Colon (tissue), 2 donors: ENCODE data around the gene HCAR1.
"Not testable (repeated sequence)": the region's sequence is repeated elsewhere in the genome, so short reads cannot be mapped to it uniquely, and the experiment has no call there.

Experiments
- FAIRE-seq: peaks from 2 replicates; lab custom pipeline; 2012; peaks lifted over from hg19 to GRCh38; lab: Jason Lieb, UNC
- donor health status: control.
- donor health status: control.

The HCAR1 gene, protein sequence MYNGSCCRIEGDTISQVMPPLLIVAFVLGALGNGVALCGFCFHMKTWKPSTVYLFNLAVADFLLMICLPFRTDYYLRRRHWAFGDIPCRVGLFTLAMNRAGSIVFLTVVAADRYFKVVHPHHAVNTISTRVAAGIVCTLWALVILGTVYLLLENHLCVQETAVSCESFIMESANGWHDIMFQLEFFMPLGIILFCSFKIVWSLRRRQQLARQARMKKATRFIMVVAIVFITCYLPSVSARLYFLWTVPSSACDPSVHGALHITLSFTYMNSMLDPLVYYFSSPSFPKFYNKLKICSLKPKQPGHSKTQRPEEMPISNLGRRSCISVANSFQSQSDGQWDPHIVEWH

GRCh38 chr12:122730215-122731014, at the start of gene HCAR1:
Gene HCAR1 (minus strand): TSS chr12:122730844. CDS start chr12:122730339, 505 bp downstream.
- FAIRE-seq: no peak

- no peak for FAIRE-seq
Observed at GRCh38 chr12:122757568-122757967, 26.9 kb upstream of the HCAR1 start.

- no peak for FAIRE-seq
Observed at GRCh38 chr12:122754790-122755189, 24.1 kb upstream of the HCAR1 start.

GRCh38 chr12:122753319-122753650, 22.6 kb upstream of the HCAR1 start:
- FAIRE-seq: no peak

DNA sequence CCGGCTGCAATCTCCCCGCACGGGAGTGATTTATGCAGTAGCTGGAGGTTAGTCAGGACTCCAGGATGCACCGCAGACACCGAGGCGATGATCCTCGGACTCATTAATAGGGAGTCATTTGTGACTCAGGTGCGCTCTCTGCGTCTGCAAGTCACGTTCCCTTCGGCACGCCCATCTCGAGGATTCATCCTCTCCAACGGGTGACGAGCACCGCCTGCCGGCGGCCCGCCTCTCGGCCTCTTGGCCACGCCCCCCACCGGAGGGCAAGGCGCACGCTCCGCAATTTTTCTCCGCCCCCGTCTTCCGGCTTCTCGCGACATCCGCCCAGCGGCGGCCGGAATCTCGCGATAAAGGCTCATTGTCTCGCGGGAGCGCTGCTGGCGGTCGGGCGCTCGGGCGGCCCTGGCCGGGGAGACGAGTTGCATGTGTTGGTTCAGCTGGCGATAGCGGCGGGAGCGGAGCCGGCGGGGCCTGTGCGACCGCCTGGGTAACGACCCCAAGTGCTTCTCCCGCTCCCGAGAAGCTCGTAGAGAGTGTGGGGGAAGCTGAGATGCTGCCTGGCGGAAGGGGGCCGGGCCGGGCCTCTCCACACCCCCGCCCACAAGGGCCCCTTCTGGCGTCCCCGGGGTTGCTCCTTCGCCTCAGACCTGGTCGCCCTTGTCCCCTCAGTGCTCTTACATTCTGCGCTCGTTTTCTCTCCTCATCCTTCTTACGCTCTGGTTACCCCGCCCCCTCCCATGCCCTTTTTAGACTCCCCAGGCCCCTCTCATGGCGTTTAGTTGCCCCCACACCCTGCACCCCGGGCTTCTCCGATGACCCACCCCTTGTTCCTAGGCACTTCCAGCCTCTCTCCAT, 22.0 kb upstream of the HCAR1 start, which contains the start of gene DENR:
DENR (plus strand) TSS at position 361 of the 855 bp plus-strand sequence. CDS start 878 bp downstream, outside the sequence.
- FAIRE-seq: no peak

GRCh38 chr12:122750781-122751515, 20.3 kb upstream of the HCAR1 start:
- not testable (repeated sequence) for FAIRE-seq

GRCh38 chr12:122749569-122750332, 19.1 kb upstream of the HCAR1 start:
- FAIRE-seq: no peak

DNA sequence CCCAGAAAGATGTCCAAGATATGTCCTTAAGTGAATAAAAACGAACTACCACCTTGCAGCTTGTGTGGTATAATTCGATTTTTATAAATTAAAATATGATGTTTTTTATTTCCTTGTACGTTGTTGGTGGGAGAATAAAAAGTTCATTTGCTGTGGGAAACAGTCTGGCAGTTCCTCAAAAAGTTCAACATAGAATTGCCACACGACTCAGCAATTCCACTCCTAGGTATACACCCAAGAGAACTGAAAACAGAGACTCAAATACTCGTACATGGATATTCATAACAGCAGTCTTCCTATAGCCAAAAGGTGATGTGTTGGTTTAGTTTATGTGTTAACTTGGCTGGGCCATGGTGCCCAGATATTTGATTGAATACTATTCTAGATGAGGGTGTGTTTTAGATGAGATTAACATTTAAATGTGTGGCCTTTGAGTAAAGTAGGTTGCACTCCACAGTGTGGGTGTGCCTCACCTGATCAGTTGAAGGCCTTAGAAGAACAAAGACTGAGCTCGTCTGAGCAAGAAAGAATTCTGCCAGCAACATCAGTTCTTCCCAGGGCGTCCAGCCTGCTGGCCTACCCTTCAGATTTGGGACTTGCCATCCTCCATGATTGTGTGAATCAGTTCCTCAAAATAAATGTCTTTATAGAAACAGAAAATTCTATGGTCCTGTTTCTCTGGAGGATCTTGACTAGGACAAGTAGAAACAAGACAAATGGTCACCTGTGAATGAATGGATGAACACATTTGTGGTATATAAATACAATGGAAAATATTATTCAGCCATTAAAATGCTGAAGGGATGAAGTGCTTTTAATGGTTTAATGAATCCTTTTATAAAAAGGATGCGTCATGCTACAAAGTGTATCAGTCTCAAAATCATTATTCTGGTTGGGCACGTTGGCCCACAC, 16.8 kb upstream of the HCAR1 start:
- FAIRE-seq: no peak

- FAIRE-seq: no peak
Observed at GRCh38 chr12:122743895-122744525, 13.4 kb upstream of the HCAR1 start.

DNA sequence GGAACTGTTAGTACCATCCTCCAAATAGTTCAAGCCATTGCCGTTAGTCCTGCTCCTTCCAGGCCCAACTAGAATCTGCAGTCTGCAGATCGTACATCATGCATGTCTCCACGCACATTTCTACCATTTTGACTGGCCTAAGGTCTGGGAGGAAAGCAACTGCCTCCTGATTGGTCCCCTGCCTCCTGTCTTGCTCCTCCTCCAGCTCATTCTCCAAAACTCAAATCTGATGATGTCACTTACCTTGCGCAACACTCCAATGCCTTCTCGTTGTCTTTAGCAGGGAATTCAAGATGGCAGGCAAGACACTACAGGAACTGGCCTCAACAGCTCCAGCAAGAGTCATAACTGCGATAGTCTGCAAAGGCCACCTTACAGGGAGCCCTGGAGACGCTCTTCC, 9.7 kb upstream of the HCAR1 start:
- FAIRE-seq: no peak

- no peak for FAIRE-seq
Observed at GRCh38 chr12:122738571-122738970, 7.9 kb upstream of the HCAR1 start.

- FAIRE-seq: no peak
Observed at GRCh38 chr12:122732611-122733010, 2.0 kb upstream of the HCAR1 start.

GRCh38 chr12:122732170-122732569, 1.5 kb upstream of the HCAR1 start:
- FAIRE-seq: no peak

GRCh38 chr12:122729583-122730214, 945 bp downstream of the HCAR1 start:
- no peak for FAIRE-seq

DNA sequence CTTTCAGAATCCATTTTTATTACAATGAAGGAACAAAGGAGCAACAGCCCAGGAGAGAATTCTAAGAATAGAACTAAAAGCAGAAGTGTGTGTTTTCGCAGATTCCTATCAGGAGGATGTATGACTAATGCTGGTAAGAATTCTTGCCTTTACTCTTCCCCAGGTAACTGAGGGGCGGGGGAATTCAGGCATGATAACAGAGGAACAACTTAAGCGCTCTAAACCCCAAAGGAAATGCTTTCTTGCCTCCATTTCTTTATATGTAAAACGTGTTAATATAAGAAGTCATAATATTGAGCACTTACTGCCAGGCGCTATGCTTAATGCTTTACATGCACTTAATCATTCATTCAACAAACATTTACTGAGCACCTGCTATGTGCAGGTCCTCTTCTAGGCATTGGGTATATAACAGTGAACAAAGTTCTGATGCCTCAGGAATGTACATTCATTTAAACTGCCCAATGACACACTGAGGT, 4.5 kb downstream of the HCAR1 start:
- FAIRE-seq: no peak

DNA sequence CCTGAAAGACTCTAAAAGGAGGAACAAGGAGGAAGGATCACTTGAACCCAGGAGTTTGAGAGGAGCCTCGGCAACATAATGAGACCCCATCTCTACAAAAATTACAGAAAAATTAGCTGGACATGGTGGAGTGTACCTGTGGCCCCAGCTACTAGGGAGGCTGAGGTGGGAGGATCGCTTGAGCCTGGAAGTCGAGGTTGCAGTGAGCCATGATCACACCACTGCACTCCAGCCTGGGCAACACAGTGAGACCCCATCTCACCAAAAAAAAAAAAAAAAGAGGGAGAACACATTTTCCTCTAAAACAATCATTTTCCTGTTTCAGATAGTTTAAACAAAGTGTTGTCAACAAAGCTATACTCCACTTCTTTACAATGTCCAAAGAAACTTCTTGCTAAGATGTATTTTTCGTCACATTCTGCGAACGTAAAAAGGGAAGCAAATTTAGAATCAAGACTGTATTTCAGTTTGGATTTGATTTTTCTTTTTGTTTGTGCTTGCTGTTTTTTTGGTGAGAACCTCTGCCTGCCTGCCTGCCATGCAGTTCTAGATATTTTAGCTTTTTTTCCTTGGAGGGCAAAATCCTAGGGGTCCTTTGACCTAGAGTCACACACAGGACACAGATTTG, 5.1 kb downstream of the HCAR1 start:
- FAIRE-seq: no peak

- no peak for FAIRE-seq
Observed at GRCh38 chr12:122724641-122725243, 5.9 kb downstream of the HCAR1 start.

DNA sequence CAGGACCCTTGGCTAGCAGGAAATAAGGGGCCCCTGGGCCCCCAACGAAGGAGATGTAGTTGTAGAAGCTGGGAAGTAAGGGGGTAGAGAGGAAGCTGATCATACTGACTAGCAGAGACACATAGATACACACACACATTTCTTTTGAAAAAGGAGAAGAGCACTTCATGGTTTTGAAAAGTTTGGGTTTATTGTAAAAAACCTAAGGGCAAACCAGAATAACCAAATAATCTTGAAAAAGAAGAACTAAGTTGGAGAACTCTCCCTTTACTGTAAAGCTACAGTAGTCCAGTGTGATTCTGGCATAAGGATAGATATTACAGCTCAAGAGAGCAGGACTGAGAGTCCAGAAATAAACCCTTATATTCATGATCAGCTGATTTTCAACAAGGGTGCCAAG, 8.3 kb downstream of the HCAR1 start:
- no peak for FAIRE-seq
